Coronary artery (tissue), 2 donors: Measurements from ENCODE around the gene GPHB5.

Source experiments
- DNase-seq: peaks from one replicate; pipeline ENCODE4 v3.0.0-alpha.2; 2017; ENCODE audit warnings: low spot score
- H3K27ac ChIP-seq, 2 donors: fragments of 200-600 bp; sonication (generic); one replicate each; pipeline ENCODE4 v1.5.1; 2016 to 2019
- H3K4me3 ChIP-seq: fragments of 200-600 bp; sonication (generic); 2 replicates; pipeline ENCODE4 v1.5.1; 2016; ENCODE audit warnings: mild to moderate bottlenecking, moderate library complexity
- TF ChIP-seq, protein P1 (sequence below): fragments of 200-600 bp; sonication (generic); IDR thresholded peaks from one replicate; pipeline ENCODE4 v1.5.1; 2019; ENCODE audit warnings: antibody characterized with exemption

Gene GPHB5

DNA sequence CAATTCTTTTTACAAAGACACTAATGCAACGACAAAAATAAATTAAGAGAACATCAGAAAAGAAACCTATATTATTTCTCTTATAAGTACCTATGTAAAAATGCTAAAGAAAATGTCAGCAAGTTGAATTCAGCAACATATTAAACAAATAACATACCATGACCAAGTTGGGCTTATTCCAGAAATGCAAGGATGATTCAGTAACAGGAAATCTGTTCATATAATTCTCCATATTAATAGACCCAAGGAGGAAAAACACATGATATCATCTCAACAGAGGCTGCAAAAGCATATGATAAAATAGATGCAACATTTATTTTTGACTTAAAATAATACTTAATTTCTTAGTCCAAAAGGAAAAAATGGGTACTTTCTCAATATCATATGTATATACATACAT lies 25.1 kb upstream of the GPHB5 start:
- DNase-seq = no peak
- H3K4me3 ChIP-seq = no peak overlapping the region
- TF ChIP-seq, protein P1, sequence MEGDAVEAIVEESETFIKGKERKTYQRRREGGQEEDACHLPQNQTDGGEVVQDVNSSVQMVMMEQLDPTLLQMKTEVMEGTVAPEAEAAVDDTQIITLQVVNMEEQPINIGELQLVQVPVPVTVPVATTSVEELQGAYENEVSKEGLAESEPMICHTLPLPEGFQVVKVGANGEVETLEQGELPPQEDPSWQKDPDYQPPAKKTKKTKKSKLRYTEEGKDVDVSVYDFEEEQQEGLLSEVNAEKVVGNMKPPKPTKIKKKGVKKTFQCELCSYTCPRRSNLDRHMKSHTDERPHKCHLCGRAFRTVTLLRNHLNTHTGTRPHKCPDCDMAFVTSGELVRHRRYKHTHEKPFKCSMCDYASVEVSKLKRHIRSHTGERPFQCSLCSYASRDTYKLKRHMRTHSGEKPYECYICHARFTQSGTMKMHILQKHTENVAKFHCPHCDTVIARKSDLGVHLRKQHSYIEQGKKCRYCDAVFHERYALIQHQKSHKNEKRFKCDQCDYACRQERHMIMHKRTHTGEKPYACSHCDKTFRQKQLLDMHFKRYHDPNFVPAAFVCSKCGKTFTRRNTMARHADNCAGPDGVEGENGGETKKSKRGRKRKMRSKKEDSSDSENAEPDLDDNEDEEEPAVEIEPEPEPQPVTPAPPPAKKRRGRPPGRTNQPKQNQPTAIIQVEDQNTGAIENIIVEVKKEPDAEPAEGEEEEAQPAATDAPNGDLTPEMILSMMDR = no peak
- H3K27ac ChIP-seq = no peak overlapping the region

DNA sequence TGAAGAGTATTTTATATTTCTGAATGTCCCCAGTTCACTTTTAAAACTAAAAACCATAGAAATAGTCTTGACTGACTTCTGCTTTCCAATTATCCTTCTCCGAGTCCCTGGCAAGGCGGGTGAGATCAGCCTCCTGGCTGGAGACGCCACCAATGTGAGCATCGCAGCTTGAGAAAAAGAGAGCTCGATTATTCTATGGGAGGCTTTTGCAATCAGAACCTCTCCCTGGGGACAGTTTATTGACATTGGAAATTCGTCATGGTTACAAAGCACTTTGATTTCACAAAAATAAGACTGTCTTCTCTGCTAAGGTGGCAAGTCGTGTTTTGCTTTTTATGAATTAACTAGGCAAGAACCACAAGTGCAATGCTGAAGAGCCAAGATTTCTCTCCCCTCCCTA lies 23.6 kb upstream of the GPHB5 start:
- no peak overlapping the region for H3K4me3 ChIP-seq
- DNase-seq = no peak
- TF ChIP-seq, protein P1 = no peak
- no peak overlapping the region for H3K27ac ChIP-seq

DNA sequence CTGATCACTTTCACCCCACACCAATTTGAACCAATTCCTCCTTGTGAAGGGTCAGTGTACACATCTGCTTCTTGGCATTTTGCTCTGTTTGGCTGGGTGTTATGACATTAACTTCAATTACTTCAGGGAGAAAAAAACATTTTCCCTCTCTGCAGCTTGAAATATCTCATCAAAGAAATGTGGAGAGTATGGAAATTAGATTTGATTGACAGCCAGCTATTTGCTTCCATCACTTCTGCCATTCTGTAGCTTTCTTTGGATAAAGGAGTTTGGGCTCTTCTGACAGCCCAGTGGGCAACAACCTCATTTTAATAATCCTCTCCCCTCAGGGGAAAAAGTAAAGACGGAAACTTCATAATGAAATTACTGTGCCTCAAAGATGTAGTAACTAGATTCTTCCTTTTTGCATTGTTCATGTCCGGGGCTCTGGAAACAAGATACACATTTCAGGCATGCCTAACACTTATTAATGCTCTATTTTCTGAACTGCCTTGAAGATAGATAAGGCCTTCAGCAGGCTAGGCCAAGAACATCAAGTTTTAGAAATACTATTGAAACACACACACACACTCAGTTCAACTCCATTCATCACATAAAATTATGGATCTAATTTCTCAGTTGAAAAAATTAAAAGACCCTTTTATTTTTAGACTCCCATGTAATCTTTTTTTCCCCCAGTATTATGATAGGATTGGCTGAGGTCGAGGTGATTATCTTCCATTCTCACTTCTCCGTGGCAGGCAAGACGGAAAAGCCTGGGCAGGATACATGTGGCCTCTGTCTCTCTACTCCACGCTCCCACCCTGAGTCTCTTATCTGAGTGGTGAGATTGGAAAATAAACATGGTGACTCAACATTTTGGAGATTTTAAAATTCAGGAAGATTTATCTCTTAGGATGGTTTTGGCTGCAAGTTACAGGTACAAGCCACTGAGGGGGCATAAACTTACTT lies 10.3 kb upstream of the GPHB5 start:
- DNase-seq = no peak
- Histone ChIP-seq H3K27ac (no peak overlapping the region), H3K4me3 (no peak overlapping the region)
- TF ChIP-seq, protein P1 = no peak

DNA sequence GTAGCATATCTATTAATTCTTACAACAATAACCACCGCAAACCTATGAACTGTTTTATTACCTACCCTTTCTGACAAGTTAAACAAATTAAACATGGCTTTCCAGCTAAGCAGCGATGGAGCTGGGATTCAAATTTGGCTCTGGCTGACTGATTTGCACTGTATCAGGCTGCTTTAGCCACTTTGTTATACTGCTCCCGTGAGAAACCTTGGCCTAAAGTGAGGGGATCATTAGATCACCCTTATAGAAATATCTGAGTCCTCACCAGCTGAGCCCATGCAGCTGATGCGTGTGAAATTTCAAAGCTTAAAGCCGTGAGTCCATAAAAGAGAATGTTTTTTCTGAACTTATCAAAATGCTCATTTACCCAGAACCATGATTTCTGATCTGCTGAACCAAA lies 8.1 kb upstream of the GPHB5 start:
- no peak for DNase-seq
- H3K27ac ChIP-seq = no peak overlapping the region
- TF ChIP-seq, protein P1 = no peak
- no peak overlapping the region for H3K4me3 ChIP-seq

DNA sequence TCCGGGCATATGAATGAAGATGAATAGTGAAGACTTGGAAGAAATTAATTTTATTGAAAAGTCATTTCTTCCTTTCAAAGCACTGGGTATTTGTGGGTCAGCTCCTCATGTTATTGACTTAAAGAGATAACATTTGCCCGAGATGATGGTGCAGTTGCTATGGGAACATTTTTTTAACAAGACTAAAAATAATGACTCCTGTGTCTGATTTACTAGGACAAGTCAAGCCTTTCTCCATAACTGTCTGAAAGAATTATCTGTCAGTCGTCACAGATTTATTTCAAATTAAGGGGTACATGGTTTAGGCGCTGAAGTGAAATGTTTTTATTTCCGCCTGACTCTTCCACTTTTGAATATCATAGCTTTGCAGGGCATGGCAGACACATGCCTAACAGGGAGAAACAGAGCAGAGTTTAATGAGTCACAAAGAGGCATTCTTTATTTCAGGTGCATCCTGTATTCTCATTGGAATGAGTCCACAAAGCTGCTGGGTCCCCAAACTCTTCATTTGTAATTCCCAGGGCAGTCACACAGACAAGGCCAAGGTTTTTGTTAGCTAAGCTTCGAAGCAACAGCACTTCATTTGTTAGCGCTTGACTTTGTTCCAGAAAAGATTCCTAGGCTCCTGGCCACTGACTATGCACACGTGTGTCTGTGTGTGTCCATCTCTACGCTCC lies 4.3 kb upstream of the GPHB5 start:
- no peak for DNase-seq
- TF ChIP-seq, protein P1 = no peak

DNA sequence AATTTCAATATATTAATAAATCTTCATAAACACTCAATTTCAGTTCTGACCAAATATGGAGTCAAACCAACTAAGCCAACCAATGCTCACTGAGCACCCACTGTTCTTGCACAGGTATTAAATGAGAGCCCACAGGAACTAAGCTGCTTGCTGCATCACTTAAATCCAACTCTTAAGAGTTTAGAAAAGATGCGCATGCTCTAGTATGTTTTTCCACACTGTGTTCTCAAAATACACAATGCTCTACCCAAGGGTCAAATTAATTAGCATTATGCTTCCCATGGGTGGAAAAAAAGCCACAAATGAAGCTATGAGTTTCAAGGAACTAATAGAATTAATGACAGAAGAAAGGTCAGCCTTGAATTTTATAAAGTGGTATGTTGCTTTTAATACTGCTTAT lies 3.7 kb upstream of the GPHB5 start:
- TF ChIP-seq, protein P1 = no peak
- no peak overlapping the region for H3K4me3 ChIP-seq
- DNase-seq = no peak
- no peak overlapping the region for H3K27ac ChIP-seq

More for the DNA sequence above, 4.3 kb upstream of the GPHB5 start:
- Histone ChIP-seq H3K4me3 (no peak overlapping the region), H3K27ac (no peak overlapping the region)
